Measurements from ENCODE around the gene C9orf57. TPM values are rescaled to one million over a fixed set of nuclear protein-coding genes. Genes with fewer than 3 reads are reported as not detected.
"Not testable (repeated sequence)": the region's sequence is repeated elsewhere in the genome, so short reads cannot be mapped to it uniquely, and the experiment has no call there.

The C9orf57 gene
- polyA plus RNA-seq, 5 donors: not detected

DNA sequence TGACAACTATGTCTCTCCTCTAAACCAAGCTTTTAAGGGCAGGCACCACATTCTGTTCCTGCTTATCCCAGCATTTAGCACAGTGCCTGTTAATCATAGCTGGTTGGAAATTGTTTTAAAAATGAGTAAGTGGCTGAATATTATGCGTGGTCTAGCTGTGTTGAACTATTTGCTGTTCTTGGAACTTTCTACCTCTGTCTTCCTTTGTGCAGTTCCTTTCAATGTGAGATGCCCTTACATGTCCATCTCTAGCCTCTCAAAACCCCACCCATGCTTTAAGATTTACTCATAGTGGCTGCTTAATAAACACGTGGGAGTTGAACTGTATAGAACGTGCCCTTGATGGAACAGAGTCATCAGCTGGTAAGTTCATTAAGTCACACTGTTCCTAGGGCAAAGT is 34.5 kb downstream of the C9orf57 start:
- DNase-seq: no peak

DNA sequence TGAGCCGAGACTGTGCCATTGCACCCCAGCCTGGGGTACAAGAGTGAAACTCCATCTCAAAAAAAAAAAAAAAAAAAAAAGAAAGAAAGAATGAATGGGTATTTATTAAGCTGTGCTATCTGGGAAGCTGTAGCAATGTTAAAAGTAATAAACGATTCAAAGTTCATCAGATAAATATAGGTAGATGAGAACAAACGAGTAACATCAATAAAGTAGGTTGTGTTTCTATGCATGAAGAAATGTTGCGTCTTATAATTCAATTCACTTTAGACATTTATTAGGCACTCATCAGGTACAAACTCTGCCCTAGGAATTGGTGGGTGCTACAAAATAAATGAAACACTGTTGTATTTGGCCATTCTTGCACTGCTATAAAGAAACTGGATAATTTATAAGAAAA is 36.8 kb downstream of the C9orf57 start:
- DNase-seq: no peak

DNA sequence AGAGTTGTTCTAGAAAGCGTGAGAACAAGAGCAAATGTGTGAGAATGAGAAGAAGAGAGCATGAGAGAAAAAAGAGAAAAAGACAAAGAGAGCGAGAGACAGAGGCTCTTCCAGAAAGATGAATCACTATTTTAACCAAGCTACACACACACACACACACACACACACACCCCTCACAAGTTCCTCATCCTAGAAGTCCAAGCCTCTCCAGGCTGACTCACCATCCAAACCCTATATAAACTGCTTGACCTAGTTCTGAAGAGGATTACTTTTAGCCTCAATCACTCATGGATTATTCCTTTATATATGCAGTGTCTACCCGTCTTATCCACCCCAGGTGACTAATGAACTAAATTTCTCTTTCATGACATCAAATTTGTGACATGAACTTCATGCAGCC is 37.6 kb downstream of the C9orf57 start:
- DNase-seq: no peak

DNA sequence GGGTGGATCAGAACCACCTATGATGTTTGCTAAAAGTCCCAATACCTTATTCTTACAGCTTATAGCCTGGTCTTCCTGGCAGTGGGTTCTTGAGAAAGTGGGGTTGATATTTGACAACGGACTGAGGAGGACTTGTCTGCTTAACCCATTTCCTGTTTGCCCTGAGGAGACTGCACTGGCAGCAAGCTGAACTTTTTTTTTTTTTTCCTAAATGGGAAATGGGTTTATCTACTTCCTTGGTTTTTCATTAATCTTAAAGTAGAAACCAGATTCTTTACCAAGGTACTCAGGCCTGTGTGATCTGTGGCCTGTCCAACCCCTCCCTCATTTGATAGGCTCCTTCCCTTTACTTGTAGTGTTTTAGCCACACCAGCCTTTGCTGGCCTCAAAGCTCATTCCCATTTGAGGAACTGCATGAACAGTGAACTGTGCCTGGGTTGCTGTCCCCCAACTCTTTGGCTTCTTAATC is 47.1 kb downstream of the C9orf57 start:
- no peak for DNase-seq

DNA sequence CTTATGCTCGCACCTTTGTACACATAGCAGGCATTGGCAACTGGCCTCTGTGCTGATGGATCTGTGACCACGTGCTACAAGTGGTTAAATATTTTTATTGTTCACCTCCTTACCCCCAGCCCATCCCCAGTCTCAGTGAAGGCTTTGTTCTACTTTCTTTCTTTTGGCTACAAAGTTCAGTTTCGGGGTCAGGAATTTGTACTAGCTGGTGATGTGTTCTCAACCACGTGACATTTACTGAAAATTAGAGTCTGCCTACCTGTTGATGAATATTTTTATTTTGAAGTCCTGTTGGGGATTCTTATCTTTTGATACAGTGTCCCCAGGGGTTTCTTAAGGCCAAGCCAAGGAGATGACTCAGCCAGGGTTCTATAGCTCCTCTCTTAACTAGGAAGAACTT is 47.8 kb downstream of the C9orf57 start:
- no peak for DNase-seq

DNA sequence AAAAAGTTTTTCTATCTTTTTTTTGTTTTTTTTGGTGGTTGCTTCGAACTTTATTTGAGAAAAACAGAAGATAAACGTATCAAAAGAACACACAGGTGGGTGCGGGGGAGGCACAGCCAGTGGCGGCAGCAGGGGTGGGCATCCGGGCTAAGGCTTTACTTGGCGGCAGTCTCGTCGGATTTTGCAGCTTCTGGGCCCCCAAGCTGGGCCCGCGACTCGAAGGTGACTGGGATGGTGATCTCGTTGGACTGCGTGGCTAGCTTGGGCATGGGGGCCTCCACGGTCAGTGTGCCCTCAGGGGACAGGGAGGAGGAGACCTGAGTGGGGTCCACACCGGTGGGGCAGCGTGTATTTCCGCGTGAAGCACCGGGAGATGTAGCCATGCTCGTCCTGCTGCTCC is 52.7 kb downstream of the C9orf57 start:
- not testable (repeated sequence) for DNase-seq

DNA sequence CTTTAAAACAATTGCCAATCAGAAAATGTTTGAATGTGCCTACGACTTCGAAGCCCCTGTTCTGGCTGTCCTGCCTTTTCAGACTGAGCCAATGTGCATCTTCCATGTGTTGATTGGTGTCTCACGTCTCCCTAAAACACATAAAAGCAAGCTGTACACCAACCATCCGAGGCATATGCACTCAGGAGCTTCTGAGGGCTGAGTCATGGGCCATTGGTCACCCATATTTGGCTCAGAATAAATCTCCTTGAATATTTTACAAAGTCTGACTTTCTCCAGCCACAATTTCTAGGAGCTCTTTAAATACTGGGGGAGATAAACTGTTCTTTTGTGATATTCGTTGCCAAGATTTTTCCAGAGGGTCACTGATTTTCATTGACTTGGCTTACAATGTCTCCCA is 53.9 kb downstream of the C9orf57 start:
- DNase-seq: no peak

DNA sequence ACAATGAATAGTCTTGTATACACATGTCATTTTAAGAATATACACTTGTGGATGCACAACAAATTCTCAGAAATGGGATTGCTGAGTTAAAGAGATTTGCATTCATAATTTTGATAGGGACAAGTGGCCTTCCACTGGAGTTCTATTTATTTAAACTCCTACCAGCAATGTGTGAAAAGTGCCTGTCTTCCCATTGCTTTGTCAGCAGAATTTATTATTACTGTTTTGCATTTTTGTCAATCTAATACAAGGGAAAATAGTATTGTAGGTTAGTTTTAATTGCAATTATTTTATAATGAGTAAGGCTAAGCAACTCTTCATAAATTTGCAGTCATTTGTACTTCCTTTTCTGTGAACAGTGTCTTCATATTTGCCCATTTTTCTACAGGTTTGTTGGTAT is 55.0 kb downstream of the C9orf57 start:
- DNase-seq: no peak

Other genes with a start within 250 kb of the C9orf57 start
- 10 to 100 TPM; 22.7 to 29.5 (median 24.8) TPM for gene ABHD17B, start 149.4 kb downstream of the C9orf57 start, polyA plus RNA-seq (ENCODE audit: insufficient read depth in 1 of 5, insufficient read length in 5 of 5, low replicate concordance in 1 of 5)
- gene C9orf85, start 149.0 kb downstream of the C9orf57 start, polyA plus RNA-seq (ENCODE audit: insufficient read depth in 1 of 5, insufficient read length in 5 of 5, low replicate concordance in 1 of 5): 10 to 100 TPM; 15.5 to 22.0 (median 21.4) TPM
- under 1 TPM in 4 of 5 donors, not detected in 1; 0.06 to 0.31 (median 0.14) TPM for gene GDA, start 88.8 kb upstream of the C9orf57 start, polyA plus RNA-seq (ENCODE audit: insufficient read depth in 1 of 5, insufficient read length in 5 of 5, low replicate concordance in 1 of 5)